ENCODE results near the gene APLNR. TPM values are rescaled to one million over a fixed set of nuclear protein-coding genes. Genes with fewer than 3 reads are reported as not detected.

APLNR gene
- total RNA-seq, 1 experiment from 2014 or later, result 0.39 TPM

- Mint-ChIP-seq H3K36me3 (ENCODE audit: insufficient read depth in 1 of 3, low read depth in 3 of 3) (no peaks in the 10 kb centered on the region), H3K4me3 (no peak overlapping the region; a peak in 1 of 5 replicates), H3K9me3 (no peaks in the 10 kb centered on the region; a peak in 2 of 5 replicates), H3K4me1 (peaks cover 30 to 33% of the 10 kb centered on the region in 2 experiments), H3K27ac (peak overlapping the region in 2 of 3 experiments; percentile 17 to 78; a peak in 1 of 7 replicates), H3K27me3 (ENCODE audit: low read depth) (no peaks in the 10 kb centered on the region; the same call in 1 of the 2 replicates)
- H4K91ac ChIP-seq (ENCODE audit: insufficient read length, low read depth, low read length), result no peak overlapping the region
- H3K23ac ChIP-seq (ENCODE audit: insufficient read length, low read depth, low read length), result no peak overlapping the region
- H2BK120ac ChIP-seq (ENCODE audit: low read depth, low read length, poor library complexity, severe bottlenecking), result no peak overlapping the region
- H2BK5ac ChIP-seq (ENCODE audit: insufficient read length, low read length), result no peak overlapping the region
- H3K4me2 ChIP-seq (ENCODE audit: insufficient read depth, insufficient read length, low read length), result no peak overlapping the region
- no peak overlapping the region for H3K18ac ChIP-seq (ENCODE audit: insufficient read length, low read depth, low read length)
- H3K9me3 ChIP-seq (ENCODE audit: control insufficient read depth, low read depth, low read length), result no peaks in the 10 kb centered on the region
- H3K79me2 ChIP-seq (ENCODE audit: insufficient read depth, low read length), result no peaks in the 10 kb centered on the region
- no peaks in the 10 kb centered on the region for H3K27me3 ChIP-seq (ENCODE audit: insufficient read depth, low read length)
- H2AK5ac ChIP-seq (ENCODE audit: insufficient read length, low read length), result no peak overlapping the region
- H4K5ac ChIP-seq (ENCODE audit: insufficient read length, low read depth, low read length), result no peak overlapping the region
- no peak overlapping the region for H2BK20ac ChIP-seq (ENCODE audit: low read depth, low read length, poor library complexity, severe bottlenecking)
- peaks cover 11% of the 10 kb centered on the region; the same call in 1 of the 2 replicates for H3K4me1 ChIP-seq (ENCODE audit: insufficient read depth, low read length)
- no peak overlapping the region for H2BK15ac ChIP-seq (ENCODE audit: low read depth, low read length)
- H3K27ac ChIP-seq (ENCODE audit: insufficient read length, low read depth, low read length), result no peak overlapping the region
- no peak overlapping the region for H3K9ac ChIP-seq (ENCODE audit: extremely low read depth, insufficient read length, low read length)
- H3K79me1 ChIP-seq (ENCODE audit: insufficient read depth, low read depth, low read length, poor library complexity, severe bottlenecking), result no peaks in the 10 kb centered on the region
- H2BK12ac ChIP-seq (ENCODE audit: insufficient read length, low read depth, low read length), result no peak overlapping the region
- H4K8ac ChIP-seq (replicated peaks; ENCODE audit: insufficient read length, low read depth, low read length), result no peak overlapping the region
- no peak overlapping the region for H3K56ac ChIP-seq (ENCODE audit: insufficient read length, low read depth, low read length)
- no peak overlapping the region for H3T11ph ChIP-seq (ENCODE audit: low read length)
- no CpG with 5 or more reads among the region's 5 CpGs for WGBS (ENCODE audit: extremely low coverage, insufficient read length, low lambda C conversion rate)
- no peak overlapping the region for H2AFZ ChIP-seq (ENCODE audit: low read length)
- H4K20me1 ChIP-seq (ENCODE audit: control insufficient read depth, insufficient read depth, insufficient read length), result no peaks in the 10 kb centered on the region
- H3K23me2 ChIP-seq (ENCODE audit: insufficient read length, low read depth, low read length, poor library complexity, severe bottlenecking), result no peaks in the 10 kb centered on the region
- H3K14ac ChIP-seq (ENCODE audit: insufficient read depth, low read length), result no peak overlapping the region
- TF ChIP-seq CTCF (conservative IDR thresholded peaks at IDR 0.05), result no peak; the same call in 2 of the 3 replicates
- H3K4ac ChIP-seq (ENCODE audit: low read depth, low read length), result no peak overlapping the region
- peak; percentile 53 for DNase-seq
Observed at GRCh38 chr11:57240757-57241156, 3.7 kb upstream of the APLNR start.
